GM12878 (cell line): ENCODE measurements around the gene TRMT44. TPM values are rescaled to one million over a fixed set of nuclear protein-coding genes. Genes with fewer than 3 reads are reported as not detected.

Experiments used
- ATAC-seq: fragments of 200-7000 bp; cut with Tn5 transposase; 3 replicates; pipeline ENCODE4 v1.9.1; 2020; ENCODE audit warnings: mild to moderate bottlenecking, moderate library complexity
- BruUV-seq: library from RNA; stranded (reverse); fragments of 400-500 nt; replicated peaks from 2 replicates; lab custom pipeline; 2021; lab: Mats Ljungman, UMichigan
- CTCF ChIA-PET: fragments of 300-600 bp; sonication (Branson Sonifier 250); formaldehyde crosslinking; extraction: SDS; loops from one replicate; lab custom pipeline; 2021; ENCODE audit warnings: inconsistent platforms; lab: Yijun Ruan, JAX
- POLR2A ChIA-PET: fragments of 350-600 bp; formaldehyde crosslinking; extraction: SDS; loops from one replicate; lab custom pipeline; 2021; ENCODE audit warnings: inconsistent platforms; lab: Charles Lee
- RAD21 ChIA-PET: fragments of 300-600 bp; sonication (Branson Sonifier 250); formaldehyde crosslinking; loops from one replicate; lab custom pipeline; 2023; ENCODE audit warnings: antibody characterized with exemption; ENCODE audit not compliant: unreplicated experiment; lab: Charles Lee
- SMC1A ChIA-PET: fragments of 300-600 bp; sonication (Branson Sonifier 250); formaldehyde crosslinking; loops from one replicate; lab custom pipeline; 2023; ENCODE audit not compliant: unreplicated experiment, uncharacterized antibody; lab: Charles Lee
- DNase-seq: peaks from one replicate; pipeline ENCODE4 v3.0.0-alpha.2; 2011; ENCODE audit warnings: low read depth, low spot score
- FAIRE-seq: peaks from 3 replicates; lab custom pipeline; 2011; peaks lifted over from hg19 to GRCh38; lab: Jason Lieb, UNC
- H2AFZ ChIP-seq: 2 replicates; pipeline ENCODE4 v1.6.0; 2011; ENCODE audit warnings: low read depth, low read length, control low read depth; ENCODE audit not compliant: control insufficient read depth
- H3K27ac ChIP-seq: 2 replicates; pipeline ENCODE4 v1.5.1; 2011; ENCODE audit warnings: control low read depth; ENCODE audit not compliant: control insufficient read depth, insufficient read depth
- H3K27me3 ChIP-seq, 2 experiments: replicated peaks in 1 of 2; 2 replicates each; pipeline versions ENCODE4 v1.6.0 to v1.6.1; 2011; ENCODE audit warnings: low read length in 1 of 2; ENCODE audit not compliant: control insufficient read depth in 2 of 2, insufficient read depth in 2 of 2
- H3K36me3 ChIP-seq, 2 experiments: 2 replicates each; pipeline ENCODE4 v1.5.1; 2011; ENCODE audit warnings: low read length in 1 of 2; ENCODE audit not compliant: control insufficient read depth in 2 of 2, insufficient read depth in 2 of 2
- H3K4me1 ChIP-seq: 2 replicates; pipeline ENCODE4 v1.6.1; 2011; ENCODE audit warnings: mild to moderate bottlenecking, low read length, moderate library complexity, mixed read lengths; ENCODE audit not compliant: control insufficient read depth, insufficient read depth
- H3K4me2 ChIP-seq: 2 replicates; pipeline ENCODE4 v1.6.0; 2011; ENCODE audit warnings: control low read depth; ENCODE audit not compliant: control insufficient read depth, insufficient read depth
- H3K4me3 ChIP-seq: fragments of 200-600 bp; sonication (generic); 2 replicates; pipeline ENCODE4 v1.5.1; 2016
- H3K79me2 ChIP-seq: 2 replicates; pipeline ENCODE4 v1.6.0; 2011; ENCODE audit warnings: low read length; ENCODE audit not compliant: control insufficient read depth, insufficient read depth
- H3K9ac ChIP-seq: 2 replicates; pipeline ENCODE4 v1.8.0; 2011; ENCODE audit warnings: low read length, control low read depth, mixed read lengths; ENCODE audit not compliant: control insufficient read depth, insufficient read depth
- H3K9me3 ChIP-seq: replicated peaks from 3 replicates; pipeline ENCODE4 v1.5.1; 2011; ENCODE audit warnings: mild to moderate bottlenecking, low read length; ENCODE audit not compliant: control insufficient read depth, insufficient read depth
- H4K20me1 ChIP-seq: 2 replicates; pipeline ENCODE4 v1.6.0; 2011; ENCODE audit not compliant: control insufficient read depth, insufficient read depth
- CHD4 ChIP-seq: fragments of 200-600 bp; sonication (generic); IDR thresholded peaks from 2 replicates; pipeline ENCODE4 v1.6.1; 2016; ENCODE audit warnings: mild to moderate bottlenecking
- EED ChIP-seq: sonication (generic); IDR thresholded peaks from 2 replicates; pipeline ENCODE4 v1.6.1; 2016; ENCODE audit warnings: antibody characterized with exemption, low read depth
- EGR1 ChIP-seq, 2 experiments: IDR thresholded peaks; 1 replicate in 1 of 2; 2 replicates in 1 of 2; pipeline ENCODE4 v1.6.1; 2011 to 2012; ENCODE audit warnings: low read depth in 2 of 2, low read length in 2 of 2, borderline replicate concordance in 1 of 2, mild to moderate bottlenecking in 1 of 2, moderate library complexity in 1 of 2
- ESRRA ChIP-seq: IDR thresholded peaks from 2 replicates; pipeline ENCODE4 v1.6.1; 2012; ENCODE audit warnings: mild to moderate bottlenecking, low read length, improper control_type of control experiment
- IRF4 ChIP-seq: IDR thresholded peaks from 2 replicates; pipeline ENCODE4 v1.6.1; 2011; ENCODE audit warnings: low read depth, low read length
- JUNB ChIP-seq: IDR thresholded peaks from 2 replicates; pipeline ENCODE4 v1.6.1; 2016; ENCODE audit warnings: antibody characterized with exemption, mild to moderate bottlenecking
- JUND ChIP-seq: IDR thresholded peaks from 2 replicates; pipeline ENCODE4 v1.6.1; 2012; ENCODE audit warnings: low read depth, mild to moderate bottlenecking, low read length, improper control_type of control experiment, moderate library complexity
- KDM1A ChIP-seq: fragments of 200-600 bp; sonication (generic); IDR thresholded peaks from 2 replicates; pipeline ENCODE4 v1.6.1; 2016; ENCODE audit warnings: borderline replicate concordance
- MXI1 ChIP-seq: fragments of 150-350 bp; IDR thresholded peaks from 2 replicates; pipeline ENCODE4 v1.6.1; 2011; ENCODE audit warnings: low read depth, mild to moderate bottlenecking, inconsistent platforms, low read length, improper control_type of control experiment
- MYC ChIP-seq: IDR thresholded peaks from 2 replicates; pipeline ENCODE4 v1.6.1; 2011; ENCODE audit warnings: mild to moderate bottlenecking, low read length, moderate library complexity, inconsistent platforms; ENCODE audit not compliant: insufficient read depth, insufficient replicate concordance, insufficient read length, severe bottlenecking
- POLR2AphosphoS5 ChIP-seq: IDR thresholded peaks from 2 replicates; pipeline ENCODE4 v1.6.1; 2011; ENCODE audit warnings: mild to moderate bottlenecking, low read length, inconsistent platforms
- POU2F2 ChIP-seq: IDR thresholded peaks from 3 replicates; pipeline ENCODE4 v1.6.1; 2011; ENCODE audit warnings: low read depth, mild to moderate bottlenecking, low read length, borderline replicate concordance
- SMC3 ChIP-seq: IDR thresholded peaks from 2 replicates; pipeline ENCODE4 v1.6.1; 2011; ENCODE audit warnings: low read length, improper control_type of control experiment, borderline replicate concordance
- TCF12 ChIP-seq: IDR thresholded peaks from 2 replicates; pipeline ENCODE4 v1.6.1; 2011; ENCODE audit warnings: low read depth, mild to moderate bottlenecking, low read length
- ZNF24 ChIP-seq: fragments of 450-650 bp; IDR thresholded peaks from 2 replicates; pipeline ENCODE4 v1.6.1; 2017; ENCODE audit warnings: antibody characterized with exemption, mild to moderate bottlenecking
- ZSCAN29 ChIP-seq: fragments of 450-650 bp; IDR thresholded peaks from 2 replicates; pipeline ENCODE4 v1.6.1; 2017; ENCODE audit warnings: mild to moderate bottlenecking, moderate library complexity
- WGBS: methylation state at CpG from one replicate; pipeline ENCODE4 v1.1.6; 2016; ENCODE audit warnings: low lambda C conversion rate; ENCODE audit not compliant: insufficient replicate concordance, insufficient coverage; ENCODE audit errors: missing lambda C conversion rate; 5-methylcytosine and 5-hydroxymethylcytosine counted together
- in situ Hi-C: fragments of 300-500 bp; cut with MboI; formaldehyde crosslinking; loops from 9 replicates; pipeline ENCODE4 v1.14.3; 2018; ENCODE audit warnings: mixed read lengths
- intact Hi-C: fragments of 100-400 bp; cut with micrococcal nuclease; formaldehyde crosslinking; loops from one replicate; pipeline ENCODE4 v1.14.2; 2022; ENCODE audit not compliant: unreplicated experiment
- polyA plus RNA-seq, 11 experiments: library from polyadenylated mRNA; depleted of rRNA in 4 of 11; unstranded in 6 of 11; stranded (reverse) in 5 of 11; fragments of >200 nt; fragmentation: Nextera tagmentation in 4 of 11; fragmentation: Illumina TruSeq in 1 of 11; extraction: Ambion mirVana in 4 of 11; extraction: Trizol in 1 of 11; gene quantifications; 1 replicate in 1 of 11; 2 replicates in 10 of 11; pipeline versions ENCODE4 v1.2.1 to v1.2.3, GENCODE V29; 2011 to 2016; ENCODE audit warnings: inconsistent platforms in 2 of 11, missing spikeins in 2 of 11, low read depth in 1 of 11
- total RNA-seq, 4 experiments: library from RNA; depleted of rRNA in 3 of 4; stranded (reverse); fragments of >200 nt in 3 of 4; fragmentation: Illumina TruSeq in 1 of 4; extraction: Trizol in 1 of 4; gene quantifications; 2 replicates each; pipeline versions ENCODE4 v1.2.1 to v1.2.3, GENCODE V29; 2013 to 2021
- TF ChIP-seq, protein P1 (sequence below): IDR thresholded peaks from 2 replicates; pipeline ENCODE4 v1.6.1; 2011; ENCODE audit warnings: borderline replicate concordance, low read depth, mild to moderate bottlenecking, moderate library complexity, low read length; ENCODE audit not compliant: insufficient read depth, poor library complexity, severe bottlenecking
- TF ChIP-seq, protein P2 (sequence below): fragments of 450-650 bp; IDR thresholded peaks from 2 replicates; pipeline ENCODE4 v1.6.1; 2016; ENCODE audit warnings: mild to moderate bottlenecking, moderate library complexity, borderline replicate concordance

The TRMT44 gene
- total and polyA plus RNA-seq, 10 of the 15 experiments (the other 5 are each of a cell fraction or from before 2014, with no cell fraction given): 1.3 to 18.5 (median 10.1) TPM

DNA sequence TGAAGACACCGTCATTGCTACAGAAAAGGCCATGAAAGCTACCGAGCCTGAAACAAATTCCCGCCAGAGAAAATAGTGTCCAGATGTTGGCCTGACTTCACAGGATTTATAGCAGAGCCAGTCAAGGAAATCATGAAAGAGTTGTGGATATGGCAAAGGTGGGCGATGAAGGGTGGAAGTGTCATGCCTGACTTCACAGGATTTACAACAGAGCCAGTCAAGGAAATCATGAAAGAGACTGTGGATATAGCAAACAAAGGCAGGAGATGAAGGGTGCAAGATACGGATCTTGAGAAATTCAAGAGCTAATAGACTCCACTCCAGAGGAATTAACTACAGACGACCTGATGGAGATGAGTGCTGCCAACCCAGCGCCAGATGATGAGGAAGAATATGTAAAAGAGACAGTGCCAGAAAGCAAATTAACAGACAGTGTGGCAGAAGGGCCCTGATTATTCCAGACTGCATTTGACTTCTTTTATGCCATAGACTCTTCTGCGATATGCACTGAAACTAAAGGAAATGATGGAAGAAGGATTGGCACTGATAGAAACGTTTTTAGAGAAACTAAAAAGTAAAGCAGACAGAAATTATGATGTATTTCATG lies 17.2 kb downstream of the TRMT44 start:
- POLR2A ChIA-PET: no interaction called here
- Histone ChIP-seq H3K9ac (no peak overlapping the region), H3K4me2 (no peak overlapping the region), H3K27me3 (no peaks in the 10 kb centered on the region), H3K79me2 (no peaks in the 10 kb centered on the region), H3K4me1 (no peaks in the 10 kb centered on the region), H3K36me3 (peaks cover 8 to 11% of the 10 kb centered on the region in 2 experiments), H4K20me1 (no peaks in the 10 kb centered on the region; the same call in 1 of the 2 replicates), H3K9me3 (no peaks in the 10 kb centered on the region), H3K4me3 (no peak overlapping the region), H3K27ac (no peak overlapping the region), H2AFZ (no peak overlapping the region)
- ATAC-seq (no peak), FAIRE-seq (no peak), DNase-seq (no peak)
- CTCF ChIA-PET: interaction anchor here (0.6 to 2.1 kb wide), 2 partner anchors 10 to 11 kb away, joined by 3 to 8 read pairs; no protein-coding TSS in a partner anchor
- RAD21 ChIA-PET: no interaction called here
- BruUV-seq: TSS peak; percentile 24
- SMC1A ChIA-PET: no interaction called here
- in situ Hi-C loops: no loop called here
- intact Hi-C loops: no loop called here
- 68% methylated on average over 9 of the region's 9 CpGs for WGBS
- no peak for TF ChIP-seq MYC
- TF ChIP-seq MXI1: no peak
- no peak for TF ChIP-seq EGR1 (IDR thresholded peaks at IDR 0.05; ENCODE audit: borderline replicate concordance in 1 of 2, low read depth in 2 of 2, low read length in 2 of 2)
- TF ChIP-seq ZNF24: no peak
- TF ChIP-seq IRF4: no peak
- TF ChIP-seq SMC3: no peak
- TF ChIP-seq KDM1A: no peak
- no peak for TF ChIP-seq ESRRA
- TF ChIP-seq CHD4: no peak
- TF ChIP-seq, protein P1, sequence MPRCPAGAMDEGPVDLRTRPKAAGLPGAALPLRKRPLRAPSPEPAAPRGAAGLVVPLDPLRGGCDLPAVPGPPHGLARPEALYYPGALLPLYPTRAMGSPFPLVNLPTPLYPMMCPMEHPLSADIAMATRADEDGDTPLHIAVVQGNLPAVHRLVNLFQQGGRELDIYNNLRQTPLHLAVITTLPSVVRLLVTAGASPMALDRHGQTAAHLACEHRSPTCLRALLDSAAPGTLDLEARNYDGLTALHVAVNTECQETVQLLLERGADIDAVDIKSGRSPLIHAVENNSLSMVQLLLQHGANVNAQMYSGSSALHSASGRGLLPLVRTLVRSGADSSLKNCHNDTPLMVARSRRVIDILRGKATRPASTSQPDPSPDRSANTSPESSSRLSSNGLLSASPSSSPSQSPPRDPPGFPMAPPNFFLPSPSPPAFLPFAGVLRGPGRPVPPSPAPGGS: no peak
- TF ChIP-seq JUNB: no peak
- TF ChIP-seq POU2F2: no peak
- no peak for TF ChIP-seq EED
- TF ChIP-seq TCF12: no peak
- no peak for TF ChIP-seq JUND
- TF ChIP-seq, protein P2, sequence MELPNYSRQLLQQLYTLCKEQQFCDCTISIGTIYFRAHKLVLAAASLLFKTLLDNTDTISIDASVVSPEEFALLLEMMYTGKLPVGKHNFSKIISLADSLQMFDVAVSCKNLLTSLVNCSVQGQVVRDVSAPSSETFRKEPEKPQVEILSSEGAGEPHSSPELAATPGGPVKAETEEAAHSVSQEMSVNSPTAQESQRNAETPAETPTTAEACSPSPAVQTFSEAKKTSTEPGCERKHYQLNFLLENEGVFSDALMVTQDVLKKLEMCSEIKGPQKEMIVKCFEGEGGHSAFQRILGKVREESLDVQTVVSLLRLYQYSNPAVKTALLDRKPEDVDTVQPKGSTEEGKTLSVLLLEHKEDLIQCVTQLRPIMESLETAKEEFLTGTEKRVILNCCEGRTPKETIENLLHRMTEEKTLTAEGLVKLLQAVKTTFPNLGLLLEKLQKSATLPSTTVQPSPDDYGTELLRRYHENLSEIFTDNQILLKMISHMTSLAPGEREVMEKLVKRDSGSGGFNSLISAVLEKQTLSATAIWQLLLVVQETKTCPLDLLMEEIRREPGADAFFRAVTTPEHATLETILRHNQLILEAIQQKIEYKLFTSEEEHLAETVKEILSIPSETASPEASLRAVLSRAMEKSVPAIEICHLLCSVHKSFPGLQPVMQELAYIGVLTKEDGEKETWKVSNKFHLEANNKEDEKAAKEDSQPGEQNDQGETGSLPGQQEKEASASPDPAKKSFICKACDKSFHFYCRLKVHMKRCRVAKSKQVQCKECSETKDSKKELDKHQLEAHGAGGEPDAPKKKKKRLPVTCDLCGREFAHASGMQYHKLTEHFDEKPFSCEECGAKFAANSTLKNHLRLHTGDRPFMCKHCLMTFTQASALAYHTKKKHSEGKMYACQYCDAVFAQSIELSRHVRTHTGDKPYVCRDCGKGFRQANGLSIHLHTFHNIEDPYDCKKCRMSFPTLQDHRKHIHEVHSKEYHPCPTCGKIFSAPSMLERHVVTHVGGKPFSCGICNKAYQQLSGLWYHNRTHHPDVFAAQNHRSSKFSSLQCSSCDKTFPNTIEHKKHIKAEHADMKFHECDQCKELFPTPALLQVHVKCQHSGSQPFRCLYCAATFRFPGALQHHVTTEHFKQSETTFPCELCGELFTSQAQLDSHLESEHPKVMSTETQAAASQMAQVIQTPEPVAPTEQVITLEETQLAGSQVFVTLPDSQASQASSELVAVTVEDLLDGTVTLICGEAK: no peak
- TF ChIP-seq ZSCAN29: no peak
- no peak for TF ChIP-seq POLR2AphosphoS5
